PC-3 (cell line): ENCODE results near the gene CD58.

ENCODE experiments used
- CTCF ChIP-seq: fragments of 300-600 bp; sonication (generic); conservative IDR thresholded peaks from 2 replicates; pipeline ENCODE4 v1.5.1; 2017; ENCODE audit warnings: antibody characterized with exemption, low read depth, mild to moderate bottlenecking, low read length
- EZH2phosphoT487 ChIP-seq: fragments of 300-600 bp; sonication (generic); IDR thresholded peaks from 2 replicates; pipeline ENCODE4 v1.6.1; 2018; ENCODE audit warnings: mild to moderate bottlenecking, antibody characterized with exemption, low read length, borderline replicate concordance

GRCh38 chr1:116579259-116579875, 8.5 kb upstream of the CD58 start:
- no peak for TF ChIP-seq CTCF
- TF ChIP-seq EZH2phosphoT487: no peak
